NCI-H146 (cell line): ENCODE measurements around the gene PDCD2L.
A peak's percentile ranks its signal among the peaks of the same experiment; 100 is the strongest.
"Not testable (repeated sequence)": the region's sequence is repeated elsewhere in the genome, so short reads cannot be mapped to it uniquely, and the experiment has no call there.

ENCODE experiments used
- DNase-seq: peaks from one replicate; lab custom pipeline; 2025; lab: John Stamatoyannopoulos, UW

Gene PDCD2L, protein sequence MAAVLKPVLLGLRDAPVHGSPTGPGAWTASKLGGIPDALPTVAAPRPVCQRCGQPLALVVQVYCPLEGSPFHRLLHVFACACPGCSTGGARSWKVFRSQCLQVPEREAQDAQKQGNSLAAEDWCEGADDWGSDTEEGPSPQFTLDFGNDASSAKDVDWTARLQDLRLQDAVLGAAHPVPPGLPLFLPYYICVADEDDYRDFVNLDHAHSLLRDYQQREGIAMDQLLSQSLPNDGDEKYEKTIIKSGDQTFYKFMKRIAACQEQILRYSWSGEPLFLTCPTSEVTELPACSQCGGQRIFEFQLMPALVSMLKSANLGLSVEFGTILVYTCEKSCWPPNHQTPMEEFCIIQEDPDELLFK

GRCh38 chr19:34404109-34404909 is at the start of gene PDCD2L:
Gene PDCD2L, plus strand, starts transcription at chr19:34404399. Its CDS starts 32 bp downstream, at chr19:34404431.
- DNase-seq: peak; percentile 93

GRCh38 chr19:34355201-34355600 is 49.0 kb upstream of the PDCD2L start:
- DNase-seq: no peak

DNA sequence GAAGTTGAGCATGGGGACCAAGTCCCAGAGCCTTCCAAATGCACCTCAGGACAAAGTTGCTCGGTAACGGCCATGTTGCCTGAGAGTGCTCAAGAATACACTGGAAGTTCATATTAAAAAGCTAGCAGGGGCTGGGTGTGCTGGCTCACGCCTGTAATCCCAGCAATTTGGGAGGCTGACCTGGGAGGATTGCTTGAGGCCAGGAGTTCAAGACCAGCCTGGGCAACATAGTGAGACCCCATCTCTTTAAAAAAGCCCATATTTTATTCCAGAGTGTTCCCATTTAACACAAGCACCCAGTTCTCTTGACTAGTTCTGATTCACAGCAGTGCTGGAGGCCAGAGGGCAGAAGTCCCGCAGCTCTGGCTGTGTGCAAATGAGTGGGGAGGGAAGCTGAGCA is 47.3 kb upstream of the PDCD2L start:
- DNase-seq: no peak

- no peak for DNase-seq
Measured at GRCh38 chr19:34357431-34357830, 46.8 kb upstream of the PDCD2L start.

- DNase-seq: peak; percentile 99
Measured at GRCh38 chr19:34359140-34359953, 44.9 kb upstream of the PDCD2L start.

GRCh38 chr19:34359954-34360315 is 44.3 kb upstream of the PDCD2L start:
- DNase-seq: no peak

- no peak for DNase-seq
Measured at GRCh38 chr19:34360354-34360909, 43.8 kb upstream of the PDCD2L start.

GRCh38 chr19:34362679-34363069 is 41.5 kb upstream of the PDCD2L start:
- no peak for DNase-seq

DNA sequence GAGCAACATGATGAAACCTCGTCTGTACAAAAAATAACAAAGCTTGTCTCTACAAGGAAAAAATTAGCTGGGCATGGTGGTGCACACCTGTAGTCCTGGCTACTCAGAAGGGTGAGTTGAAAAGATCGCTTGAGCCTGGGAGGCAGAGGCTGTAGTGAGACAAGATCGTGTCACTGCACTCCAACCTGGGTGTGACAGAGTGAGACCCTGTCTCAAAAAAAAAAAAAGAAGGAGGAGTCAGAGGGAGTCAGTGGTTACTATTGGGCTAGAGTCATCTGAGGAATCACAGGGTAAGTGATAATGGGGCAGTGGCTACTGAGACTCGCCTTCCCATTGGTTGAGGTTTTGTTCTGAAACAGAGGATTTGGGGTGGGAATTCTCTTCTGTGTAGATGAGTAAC is 41.1 kb upstream of the PDCD2L start:
- no peak for DNase-seq

- no peak for DNase-seq
Measured at GRCh38 chr19:34363930-34364329, 40.3 kb upstream of the PDCD2L start.

DNA sequence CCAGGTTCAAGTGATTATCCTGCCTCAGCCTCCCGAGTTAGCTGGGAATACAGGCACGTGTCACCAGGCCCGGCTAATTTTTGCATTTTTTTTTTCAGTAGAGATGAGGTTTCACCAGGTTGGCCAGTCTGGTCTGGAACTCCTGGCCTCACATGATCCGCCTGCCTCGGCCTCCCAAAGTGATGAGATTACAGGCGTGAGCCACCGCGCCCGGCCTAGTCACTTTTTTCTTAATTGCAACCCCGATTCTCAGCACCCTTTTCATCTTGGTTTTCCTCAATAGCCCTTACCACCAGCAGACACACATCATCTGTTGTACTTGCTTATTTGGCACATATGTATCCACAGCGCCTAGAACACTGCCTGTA is 39.8 kb upstream of the PDCD2L start:
- DNase-seq: no peak

DNA sequence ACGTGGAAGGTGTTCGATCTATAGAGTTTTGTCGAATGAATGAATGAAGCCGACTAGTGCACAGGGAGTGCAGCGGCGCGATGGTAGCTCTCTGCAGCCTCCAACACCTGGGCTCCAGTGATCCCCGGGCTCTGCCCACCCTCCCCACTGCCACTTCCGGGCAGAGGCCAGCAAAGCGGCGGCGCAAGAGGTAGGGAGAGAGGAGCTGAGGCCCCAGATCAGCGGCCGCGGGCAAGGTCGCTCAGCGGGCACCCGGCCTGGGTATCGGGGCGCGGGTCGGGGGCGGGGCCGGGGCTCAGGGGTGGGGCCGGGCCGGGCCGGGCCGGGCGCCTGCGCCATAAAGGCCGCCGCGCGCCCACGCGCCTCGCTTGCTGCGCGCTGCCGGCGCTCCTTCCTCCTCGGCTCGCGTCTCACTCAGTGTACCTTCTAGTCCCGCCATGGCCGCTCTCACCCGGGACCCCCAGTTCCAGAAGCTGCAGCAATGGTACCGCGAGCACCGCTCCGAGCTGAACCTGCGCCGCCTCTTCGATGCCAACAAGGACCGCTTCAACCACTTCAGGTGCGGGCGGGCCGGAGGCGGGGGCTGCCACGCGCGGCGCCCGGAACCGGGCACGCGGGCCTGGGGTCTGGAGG is 39.3 kb upstream of the PDCD2L start, which contains the start of gene GPI:
Gene GPI, plus strand, starts transcription at position 367 of the 633 bp plus-strand sequence. Its CDS starts 71 bp downstream, at position 438.
- DNase-seq: peak; percentile 86

GRCh38 chr19:34365463-34366401 is 38.5 kb upstream of the PDCD2L start:
- DNase-seq: peak; percentile 59

- DNase-seq: no peak
Measured at GRCh38 chr19:34366738-34367623, 37.2 kb upstream of the PDCD2L start.

- no peak for DNase-seq
Measured at GRCh38 chr19:34367624-34367957, 36.6 kb upstream of the PDCD2L start.

GRCh38 chr19:34368338-34368737 is 35.9 kb upstream of the PDCD2L start:
- no peak for DNase-seq

DNA sequence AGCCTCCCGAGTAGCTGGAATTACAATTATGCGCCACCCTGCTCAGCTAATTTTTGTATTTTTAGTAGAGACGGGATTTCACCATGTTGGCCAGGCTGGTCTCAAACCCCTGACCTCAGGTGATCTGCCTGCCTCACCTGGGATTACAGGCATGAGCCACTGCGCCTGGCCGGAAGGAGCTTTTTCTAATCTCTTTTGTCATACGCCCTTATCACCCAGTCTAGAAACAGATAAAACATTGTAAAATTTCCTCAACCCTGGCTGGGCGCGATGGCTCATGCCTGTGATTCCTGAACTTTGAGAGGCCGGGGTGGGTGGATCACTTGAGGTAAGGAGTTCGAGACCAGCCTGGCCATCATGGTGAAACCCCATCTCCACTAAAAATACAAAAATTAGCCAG is 35.0 kb upstream of the PDCD2L start:
- DNase-seq: not testable (repeated sequence)

DNA sequence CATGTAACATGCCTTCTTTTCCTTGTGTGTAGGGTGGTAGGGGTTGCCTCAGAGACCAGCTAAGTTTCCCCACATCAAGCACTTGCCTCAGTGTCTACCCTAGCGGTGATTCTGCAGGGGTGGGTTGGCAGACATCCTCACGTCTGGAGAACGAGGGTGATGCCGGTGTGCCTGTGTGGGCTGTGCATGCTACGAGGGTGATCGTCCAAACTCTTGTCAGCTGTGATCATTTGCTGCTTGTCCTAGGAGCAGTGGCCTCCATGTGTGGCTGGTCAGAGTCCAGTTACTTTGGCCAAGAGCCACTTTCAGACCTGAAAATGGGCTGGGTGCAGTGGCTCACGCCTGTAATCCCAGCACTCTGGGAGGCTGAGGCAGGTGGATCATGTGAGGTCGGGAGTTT is 34.1 kb upstream of the PDCD2L start:
- no peak for DNase-seq

- no peak for DNase-seq
Measured at GRCh38 chr19:34370983-34371382, 33.2 kb upstream of the PDCD2L start.
